Stimulated activated CD8-positive, alpha-beta memory T cell treated with anti-CD3 and anti-CD28 coated beads, Interleukin-2, amount 100 ng/mL, for 48 hours (primary cell): Measurements from ENCODE around the gene RAPGEFL1.
"Not testable (repeated sequence)": the region's sequence is repeated elsewhere in the genome, so short reads cannot be mapped to it uniquely, and the experiment has no call there.

Source experiments
- DNase-seq, 2 donors: peaks; one replicate each; pipeline ENCODE4 v3.0.0-alpha.2; 2020; ENCODE audit warnings: low read depth in 2 of 2

RAPGEFL1 gene

DNA sequence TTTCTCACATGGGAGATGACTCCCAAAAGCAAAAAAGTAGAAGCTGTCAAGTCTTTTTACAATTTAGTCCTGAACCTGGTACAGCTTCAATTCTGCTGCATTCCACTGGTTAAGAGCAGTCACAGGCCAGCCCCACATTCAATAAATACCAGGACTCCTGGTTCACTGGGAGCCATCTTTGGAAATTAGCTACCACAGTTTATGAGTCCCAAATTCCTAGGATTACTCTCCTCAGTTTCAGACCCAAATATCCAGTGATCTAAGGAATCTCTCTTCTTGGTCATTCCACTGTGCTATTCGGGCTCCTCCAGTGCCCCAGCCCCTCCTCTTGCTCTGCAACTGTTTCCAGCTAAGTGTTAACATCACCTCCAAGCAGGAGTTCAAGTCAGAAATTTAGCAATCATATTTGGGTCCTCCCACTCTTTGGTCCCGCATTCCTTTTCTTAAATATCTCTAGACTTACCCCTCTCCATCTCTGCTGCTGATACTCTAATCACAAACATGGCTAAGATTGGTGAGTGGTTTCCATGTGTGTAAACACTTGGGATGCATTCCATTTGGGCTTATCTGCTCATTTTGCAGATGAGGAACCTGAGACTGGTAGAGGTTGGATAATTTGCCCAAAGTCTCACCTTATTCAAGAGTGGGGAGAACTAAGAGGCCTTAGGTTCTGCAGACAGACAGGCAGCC, 32.3 kb downstream of the RAPGEFL1 start:
- no peak for DNase-seq

DNA sequence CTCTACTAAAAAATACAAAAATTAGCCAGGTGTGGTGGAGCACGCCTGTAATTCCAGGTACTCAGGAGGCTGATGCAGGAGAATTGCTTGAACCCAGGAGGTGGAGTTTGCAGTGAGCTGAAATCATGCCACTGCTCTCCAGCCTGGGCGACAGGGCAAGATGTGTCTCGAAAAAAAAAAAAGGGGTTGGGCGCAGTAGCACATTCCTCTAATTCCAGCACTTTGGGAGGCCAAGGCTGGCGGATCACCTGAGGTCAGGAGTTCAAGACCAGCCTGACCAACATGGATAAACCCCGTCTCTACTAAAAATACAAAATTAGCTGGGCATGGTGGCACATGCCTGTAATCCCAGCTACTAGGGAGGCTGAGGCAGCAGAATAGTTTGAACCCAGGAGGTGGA, 36.6 kb downstream of the RAPGEFL1 start:
- not testable (repeated sequence) for DNase-seq

DNA sequence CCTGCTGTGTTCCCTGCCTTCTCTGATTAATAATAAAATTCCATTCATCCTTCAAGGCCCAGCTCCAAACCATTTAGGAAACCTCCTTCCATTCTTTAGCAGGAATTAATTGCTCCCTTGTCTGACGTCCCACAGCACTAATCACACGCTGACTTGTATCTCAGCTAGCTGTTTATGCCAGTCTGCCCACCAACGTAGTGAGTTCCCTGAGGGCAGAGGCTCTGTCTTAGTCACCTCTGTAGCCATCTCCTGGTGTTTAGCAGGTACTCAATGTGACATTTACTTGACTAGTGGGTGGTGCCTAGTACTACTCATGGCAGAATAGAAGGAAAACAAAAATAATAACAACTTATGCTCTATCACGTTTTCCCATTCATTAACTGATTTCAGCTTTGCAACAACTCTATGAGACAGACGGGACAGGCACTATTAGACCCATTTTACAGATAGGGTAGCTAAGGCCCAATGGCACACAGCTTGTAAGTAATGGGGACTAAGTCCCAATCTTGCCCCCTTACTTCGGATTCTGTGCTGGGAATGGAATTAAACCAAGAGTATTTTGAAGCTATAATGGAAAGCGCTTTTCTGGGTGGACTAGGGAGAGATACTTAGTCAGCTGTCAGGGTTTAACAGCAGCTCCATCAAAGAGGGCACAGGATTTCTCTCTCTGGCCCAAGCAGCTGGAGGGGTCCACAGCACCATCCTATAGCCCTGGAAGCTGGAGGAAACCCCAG, 40.9 kb downstream of the RAPGEFL1 start:
- DNase-seq, result no peak

DNA sequence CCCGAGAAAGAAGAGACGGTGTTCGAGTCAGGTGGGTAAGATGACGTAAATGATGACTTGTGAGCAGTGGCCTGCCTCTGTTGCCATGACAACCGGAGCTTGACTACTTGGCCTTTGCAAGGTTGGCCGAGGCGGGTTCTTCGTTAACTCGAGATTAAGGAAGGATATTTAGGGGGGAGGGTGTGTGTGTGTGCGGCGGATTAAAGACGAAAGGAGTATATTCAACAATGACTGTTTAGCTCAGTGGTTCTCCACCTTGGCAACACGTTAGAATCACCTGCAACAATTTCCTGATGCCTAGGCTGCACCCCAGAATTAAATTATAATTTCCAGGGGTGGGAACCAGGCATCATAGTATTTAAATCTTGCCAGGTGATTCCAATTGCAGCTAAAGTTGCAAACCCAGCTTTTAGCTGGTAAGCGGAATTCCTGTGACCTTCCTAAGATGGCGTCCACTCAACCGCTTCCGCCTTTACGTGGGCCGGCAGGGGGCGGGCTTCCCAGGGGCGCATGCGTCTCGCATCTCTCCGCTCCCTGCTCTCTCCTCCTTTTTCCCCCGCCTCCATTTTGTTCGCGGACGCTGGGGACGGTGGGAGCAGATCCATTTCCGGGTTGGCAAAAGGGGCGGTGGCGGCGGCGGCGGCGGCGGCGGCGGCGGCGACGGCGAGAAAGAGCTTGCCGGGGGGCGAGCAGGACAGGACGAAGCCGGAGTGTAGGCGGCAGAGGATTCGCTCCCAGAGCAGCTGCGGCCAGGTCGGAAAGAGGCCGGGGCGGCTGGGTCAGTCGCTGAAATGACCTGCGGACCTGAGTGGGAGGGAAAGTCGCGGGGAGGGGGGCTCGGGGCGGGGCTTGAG, 41.7 kb downstream of the RAPGEFL1 start, which contains the start of gene WIPF2:
WIPF2 (plus strand) TSS at position 565 of the 854 bp plus-strand sequence. CDS start 37,156 bp downstream, outside the sequence.
- peak; percentile 94 to 96 for DNase-seq

DNA sequence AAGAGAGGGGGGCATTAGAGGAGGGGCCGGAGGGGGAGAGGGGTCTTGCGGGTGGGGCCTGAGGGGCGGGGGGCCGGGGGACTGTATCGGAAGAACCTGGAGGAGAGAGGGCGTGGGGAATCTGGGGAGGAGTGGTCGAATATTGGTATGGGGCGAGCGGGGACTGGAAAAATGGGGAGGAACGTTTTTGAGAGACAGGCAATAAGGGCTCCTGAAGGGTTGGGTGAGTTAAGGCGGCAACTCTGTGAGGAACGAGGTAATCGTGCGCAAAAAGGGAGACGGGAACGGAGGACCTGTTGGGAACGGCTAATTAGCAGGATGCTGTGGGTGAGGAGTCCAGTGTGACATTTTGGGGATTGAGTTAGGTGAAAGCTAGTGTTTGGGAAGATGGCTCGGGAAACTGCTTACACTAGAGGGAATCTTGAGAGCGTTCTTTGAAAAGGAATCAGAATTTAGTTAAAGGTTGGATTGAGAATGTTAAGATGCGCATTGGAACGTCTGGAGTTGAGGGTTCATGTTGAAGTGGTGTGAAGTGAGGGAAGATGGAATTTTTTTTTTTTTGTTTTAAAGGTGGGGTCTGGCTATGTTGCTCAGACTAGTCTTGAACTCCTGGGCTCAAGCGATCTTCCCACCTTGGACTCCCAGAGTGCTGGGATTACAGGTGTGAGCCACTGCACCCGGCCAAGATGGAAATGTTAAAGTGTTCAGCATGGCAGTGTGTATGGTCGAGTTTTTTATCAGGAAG, 42.5 kb downstream of the RAPGEFL1 start:
- DNase-seq, result peak in 1 of 2 donors; percentile 9

DNA sequence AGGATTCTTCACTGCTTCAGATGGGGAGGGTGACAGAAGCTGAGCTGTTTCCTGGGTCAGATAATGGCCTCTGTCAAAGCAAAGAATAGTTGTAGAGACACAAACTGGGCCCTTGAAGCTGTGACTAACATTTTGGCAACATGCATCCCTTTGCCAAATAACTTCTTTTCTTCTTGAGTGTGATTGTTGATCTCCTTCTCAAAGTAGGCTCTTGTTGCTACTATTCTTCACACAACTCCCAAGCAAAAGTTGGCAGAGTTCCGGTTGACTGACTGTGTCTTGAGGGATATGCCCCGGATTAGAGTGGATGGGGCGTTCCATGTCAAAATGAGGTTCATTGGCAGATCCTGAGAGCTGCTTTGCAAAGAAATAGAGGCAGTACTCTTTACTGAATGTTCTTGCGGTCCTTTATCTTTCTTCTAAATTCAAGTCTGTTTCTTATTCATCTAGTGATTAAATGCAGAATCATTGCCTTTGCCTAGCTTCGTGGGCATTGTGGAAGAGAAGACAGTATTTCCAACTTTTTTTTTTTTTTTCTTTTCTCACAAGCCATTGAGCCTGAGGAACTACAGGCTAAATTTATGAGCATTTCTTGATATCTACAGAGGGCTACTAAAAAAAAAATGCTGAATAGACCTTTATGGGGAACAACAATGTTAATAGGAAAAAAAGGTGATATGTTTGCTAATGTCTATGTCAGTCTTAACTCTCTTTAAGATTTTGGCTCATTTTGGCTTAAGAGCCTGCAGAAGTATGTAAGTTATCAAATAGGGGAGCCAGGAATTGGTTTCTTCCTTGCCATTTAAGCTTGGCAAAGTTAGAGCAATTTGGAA, 47.7 kb downstream of the RAPGEFL1 start:
- no peak for DNase-seq

DNA sequence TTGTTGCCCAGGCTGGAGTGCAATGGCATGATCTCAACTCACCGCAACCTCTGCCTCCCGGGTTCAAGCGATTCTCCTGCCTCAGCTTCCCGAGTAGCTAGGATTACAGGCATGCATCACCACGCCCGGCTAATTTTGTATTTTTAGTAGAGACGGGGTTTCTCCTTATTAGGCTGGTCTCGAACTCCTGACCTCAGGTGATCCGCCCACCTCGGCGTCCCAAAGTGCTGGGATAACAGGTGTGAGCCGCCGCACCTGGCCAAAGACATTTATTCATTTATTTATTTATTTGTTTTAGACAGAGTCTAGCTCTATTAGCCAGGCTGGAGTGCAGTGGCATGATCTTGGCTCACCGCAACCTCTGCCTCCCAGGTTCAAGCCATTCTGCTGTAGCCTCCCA, 51.9 kb downstream of the RAPGEFL1 start:
- DNase-seq, result not testable (repeated sequence)

DNA sequence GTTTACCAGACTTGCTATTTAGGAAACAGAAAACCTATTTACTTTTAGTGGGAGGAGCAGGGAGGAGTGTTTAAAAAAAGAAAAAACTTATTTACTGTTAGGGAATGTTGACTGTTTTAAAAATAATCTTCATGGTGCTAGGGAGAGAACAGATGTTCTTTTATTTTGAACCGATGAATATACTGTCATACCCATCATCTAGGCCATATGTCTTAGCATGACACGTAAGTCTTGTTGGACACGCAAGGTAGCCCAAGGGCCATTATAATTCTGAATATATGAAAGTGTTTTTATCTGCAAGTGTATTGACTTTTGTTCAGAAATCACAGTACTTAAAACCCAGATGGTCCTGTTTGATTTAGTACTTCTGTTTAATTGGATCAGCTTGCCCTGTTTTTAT, 53.4 kb downstream of the RAPGEFL1 start:
- DNase-seq, result no peak

DNA sequence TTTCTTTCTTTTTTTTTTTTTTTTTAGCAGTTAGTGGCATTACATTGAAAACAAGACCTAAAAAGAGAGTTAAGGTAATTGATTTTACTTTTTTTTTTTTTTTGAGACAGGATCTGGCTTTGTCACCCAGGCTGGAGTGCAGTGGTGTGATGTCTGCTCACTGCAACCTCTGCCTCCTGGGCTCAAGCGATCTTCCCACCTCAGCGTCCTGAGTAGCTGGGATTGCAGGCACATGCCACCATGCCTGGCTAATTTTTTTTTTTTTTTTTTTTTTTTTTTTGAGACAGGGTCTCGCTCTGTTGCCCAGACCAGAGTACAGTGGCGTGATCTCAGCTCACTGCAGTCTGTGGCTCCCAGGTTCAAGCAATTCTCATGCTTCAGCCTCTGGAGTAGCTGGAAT, 54.7 kb downstream of the RAPGEFL1 start:
- DNase-seq, result not testable (repeated sequence)

DNA sequence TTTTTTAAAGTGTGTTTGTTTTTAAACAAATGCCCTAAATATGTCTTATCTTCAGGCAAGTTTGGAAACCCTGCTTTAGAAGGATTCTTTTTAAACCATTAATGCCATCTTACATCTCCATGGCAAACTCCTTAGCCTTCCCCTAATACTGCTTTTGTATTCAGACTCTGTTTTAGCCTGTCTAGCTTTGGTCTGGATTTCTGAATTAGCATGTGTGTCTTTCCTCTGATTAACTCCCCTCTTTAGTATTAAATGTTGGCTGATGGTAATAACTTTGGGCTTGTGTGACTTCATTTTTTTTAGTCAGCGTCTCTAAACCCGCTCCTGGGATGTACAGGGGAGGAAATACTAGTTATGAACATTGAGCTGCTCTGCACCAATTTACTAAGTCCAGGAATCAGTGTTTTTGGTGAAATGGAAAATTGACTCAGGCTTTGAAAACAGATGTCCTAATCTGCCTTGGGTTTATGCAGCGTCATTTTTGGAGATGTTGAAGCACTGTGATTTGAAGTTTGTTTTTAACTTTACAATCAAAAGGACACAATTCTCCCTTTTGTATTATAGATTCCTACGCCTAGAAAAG, 64.1 kb downstream of the RAPGEFL1 start:
- DNase-seq, result no peak

DNA sequence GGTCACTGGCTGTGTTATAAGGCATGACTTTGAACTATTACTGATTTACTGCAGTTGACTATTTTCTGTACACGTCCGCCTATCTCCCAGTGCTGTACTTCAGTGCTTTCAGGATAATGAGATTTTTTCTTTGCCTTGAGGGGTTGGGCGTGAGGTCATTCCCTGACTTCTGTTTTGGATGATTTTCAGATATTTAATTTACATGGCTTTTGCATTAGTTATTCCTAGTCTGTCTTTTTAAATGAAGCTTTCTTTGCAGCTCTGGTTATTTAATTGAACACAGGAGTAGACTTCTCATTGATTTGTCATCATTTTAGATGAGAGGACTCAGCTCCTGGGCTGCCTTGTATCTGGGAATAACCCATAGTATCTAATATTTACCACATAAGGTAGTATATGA, 65.5 kb downstream of the RAPGEFL1 start:
- no peak for DNase-seq

DNA sequence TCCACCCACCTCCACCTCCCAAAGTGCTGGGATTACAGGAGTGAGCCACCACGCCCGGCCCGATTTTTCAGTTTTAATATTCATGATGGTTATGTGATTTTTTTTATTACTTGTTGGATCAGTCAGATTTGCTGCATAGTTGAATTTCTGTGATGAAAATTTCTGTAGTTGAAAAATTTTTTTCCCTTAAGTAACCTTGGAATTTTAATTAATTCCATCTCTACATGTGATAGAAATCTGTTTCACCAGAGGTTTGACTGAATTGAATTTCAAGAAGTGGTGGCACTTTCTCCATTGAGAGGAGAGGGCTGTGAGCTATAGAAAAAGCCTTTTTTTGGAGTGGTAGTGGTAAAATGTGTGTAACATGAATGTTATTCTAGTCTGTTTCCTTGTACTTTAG, 66.5 kb downstream of the RAPGEFL1 start:
- no peak for DNase-seq

DNA sequence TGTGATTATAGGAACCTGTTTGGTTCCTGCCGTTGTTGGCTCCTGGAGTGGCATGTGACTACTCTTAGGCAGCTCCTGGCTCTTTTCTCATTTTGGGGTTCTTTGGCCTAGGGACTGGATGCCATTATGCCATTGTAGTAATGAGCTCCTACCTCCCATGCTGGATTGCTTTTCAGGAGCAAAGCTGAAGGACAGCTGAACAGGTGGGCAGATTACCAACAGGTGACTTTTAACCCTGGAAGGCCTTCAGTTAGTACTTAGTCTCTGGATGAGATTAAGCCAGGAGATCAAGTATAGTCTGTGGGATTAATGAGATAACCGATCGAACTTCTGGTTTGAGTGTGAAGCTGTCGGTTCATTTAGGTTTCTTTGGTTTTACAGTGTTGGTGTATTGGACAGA, 67.0 kb downstream of the RAPGEFL1 start:
- DNase-seq, result no peak
